Measurements from ENCODE around the gene ARSA. TPM values are rescaled to one million over a fixed set of nuclear protein-coding genes. Genes with fewer than 3 reads are reported as not detected.

The ARSA gene
- total RNA-seq, 1 donor from 2014 or later: 39.8 TPM

- DNase-seq (ENCODE audit: low spot score): peak; percentile 100
- TF ChIP-seq CTCF (IDR thresholded peaks at IDR 0.05): no peak
- peak within 1 kb of the TSS; percentile 88 for H3K4me3 Mint-ChIP-seq (ENCODE audit: unreplicated experiment)
- H3K27ac Mint-ChIP-seq (ENCODE audit: unreplicated experiment): peak within 1 kb of the TSS; percentile 81
- no peaks in the 10 kb centered on the region for H3K9me3 Mint-ChIP-seq (ENCODE audit: low read depth)
- peaks cover 9% of the 10 kb centered on the region for H3K36me3 Mint-ChIP-seq (ENCODE audit: low read depth)
- H3K4me1 Mint-ChIP-seq (ENCODE audit: low read depth): peaks cover 19% of the 10 kb centered on the region
- H3K27me3 Mint-ChIP-seq (ENCODE audit: low read depth): no peaks in the 10 kb centered on the region
These were observed 45.3 kb downstream of the ARSA start, which contains the start of gene CHKB for GRCh38 chr22:50582493-50583293. CHKB (minus strand) TSS chr22:50582849; CDS start chr22:50582781, 68 bp downstream.

- TF ChIP-seq CTCF (IDR thresholded peaks at IDR 0.05): no peak
- H3K36me3 Mint-ChIP-seq (ENCODE audit: low read depth): peaks cover 9% of the 10 kb centered on the region
- peak overlapping the region; percentile 57 for H3K27ac Mint-ChIP-seq (ENCODE audit: unreplicated experiment)
- H3K9me3 Mint-ChIP-seq (ENCODE audit: low read depth): no peaks in the 10 kb centered on the region
- H3K4me1 Mint-ChIP-seq (ENCODE audit: low read depth): peaks cover 19% of the 10 kb centered on the region
- DNase-seq (ENCODE audit: low spot score): peak; percentile 88
- H3K27me3 Mint-ChIP-seq (ENCODE audit: low read depth): no peaks in the 10 kb centered on the region
- H3K4me3 Mint-ChIP-seq (ENCODE audit: unreplicated experiment): peak overlapping the region; percentile 88
These were observed 45.9 kb downstream of the ARSA start for GRCh38 chr22:50581950-50582492.

GRCh38 chr22:50581031-50581949, 46.7 kb downstream of the ARSA start:
- DNase-seq (ENCODE audit: low spot score): peak; percentile 47
- Mint-ChIP-seq H3K36me3 (ENCODE audit: low read depth) (peaks cover 9% of the 10 kb centered on the region), H3K4me3 (ENCODE audit: unreplicated experiment) (peak overlapping the region; percentile 88), H3K27ac (ENCODE audit: unreplicated experiment) (peak overlapping the region; percentile 57), H3K27me3 (ENCODE audit: low read depth) (no peaks in the 10 kb centered on the region), H3K9me3 (ENCODE audit: low read depth) (no peaks in the 10 kb centered on the region), H3K4me1 (ENCODE audit: low read depth) (peaks cover 19% of the 10 kb centered on the region)
- TF ChIP-seq CTCF (IDR thresholded peaks at IDR 0.05): no peak

- H3K27me3 Mint-ChIP-seq (ENCODE audit: low read depth): no peaks in the 10 kb centered on the region
- no peak for TF ChIP-seq CTCF (IDR thresholded peaks at IDR 0.05)
These were observed 48.2 kb downstream of the ARSA start for GRCh38 chr22:50579752-50580151.

More at GRCh38 chr22:50579752-50580151, 48.2 kb downstream of the ARSA start:
- Mint-ChIP-seq H3K9me3 (ENCODE audit: low read depth) (no peaks in the 10 kb centered on the region), H3K36me3 (ENCODE audit: low read depth) (peaks cover 9% of the 10 kb centered on the region), H3K27ac (ENCODE audit: unreplicated experiment) (no peak overlapping the region), H3K4me3 (ENCODE audit: unreplicated experiment) (no peak overlapping the region), H3K4me1 (ENCODE audit: low read depth) (peaks cover 19% of the 10 kb centered on the region)
- no peak for DNase-seq (ENCODE audit: low spot score)
